ENCODE measurements around the gene LPP.

DNA sequence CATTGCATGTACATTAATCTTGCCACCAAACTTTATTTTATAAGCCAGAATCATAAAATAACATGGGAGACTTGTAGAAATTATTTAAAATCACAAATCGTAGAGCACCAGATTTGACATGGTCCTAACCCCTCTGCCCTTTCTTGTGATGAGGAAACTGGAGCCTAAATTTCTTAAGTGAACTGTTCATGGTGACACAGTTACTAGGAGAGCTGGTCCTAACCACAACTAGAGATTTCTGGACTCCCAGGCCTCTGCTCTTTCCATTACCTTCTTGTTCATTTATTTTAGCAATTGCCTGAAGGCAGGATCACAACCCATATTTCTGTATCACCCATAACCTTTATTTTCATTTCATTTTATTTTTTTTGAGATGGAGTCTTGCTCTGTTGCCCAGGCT, 352.5 kb downstream of the LPP start:
- no peak for TF ChIP-seq CTCF (IDR thresholded peaks at IDR 0.05)
- no peak for TF ChIP-seq POLR2A (IDR thresholded peaks at IDR 0.05)

Measured in tibial nerve (tissue), 3 donors.